Measurements from ENCODE around the gene IL10.

The IL10 gene

GRCh38 chr1:206732992-206733391 is 39.3 kb downstream of the IL10 start:
- no peak for DNase-seq

GRCh38 chr1:206732508-206732907 is 39.8 kb downstream of the IL10 start:
- no peak for DNase-seq

GRCh38 chr1:206729507-206729906 is 42.8 kb downstream of the IL10 start:
- peak; percentile 2 for DNase-seq

- DNase-seq, result peak; percentile 28
These were observed 43.2 kb downstream of the IL10 start for GRCh38 chr1:206729050-206729449.

GRCh38 chr1:206728697-206728987 is 43.7 kb downstream of the IL10 start:
- DNase-seq, result peak; percentile 32

DNA sequence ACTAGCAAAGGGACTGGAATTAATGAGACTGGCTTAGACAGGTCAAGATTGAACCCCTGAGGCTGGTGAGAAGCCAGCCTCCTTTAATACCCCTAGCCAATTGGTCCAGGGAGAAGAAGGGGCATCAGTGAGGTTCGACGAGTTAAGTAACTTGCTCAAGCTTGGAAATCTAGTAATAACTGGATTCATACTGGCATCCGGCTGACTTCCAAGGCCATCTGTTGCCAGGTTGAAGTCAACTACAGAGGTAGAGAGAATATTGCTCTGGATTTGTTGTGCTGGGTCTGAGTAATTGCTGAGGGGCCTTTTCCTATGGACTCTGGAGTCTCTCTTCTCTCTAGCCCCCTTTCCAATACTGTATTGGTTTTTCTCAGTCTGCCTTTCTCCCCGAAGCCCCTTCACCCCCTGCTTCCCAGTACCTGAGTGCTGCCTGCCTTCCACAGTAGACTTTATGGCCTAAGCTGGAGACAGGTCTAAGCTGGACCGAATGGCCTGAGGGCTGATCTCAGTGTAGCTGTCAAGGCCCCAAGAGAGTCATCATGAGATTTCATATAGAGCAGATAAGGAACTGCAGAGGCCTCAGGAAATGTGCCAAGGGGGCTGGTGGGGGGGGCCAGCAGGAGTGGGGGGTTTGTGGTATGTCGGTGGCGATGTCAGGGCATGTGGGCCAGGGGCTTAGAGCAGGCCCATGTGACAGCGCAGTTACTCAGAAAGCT is 44.2 kb downstream of the IL10 start:
- peak; percentile 16 for DNase-seq

DNA sequence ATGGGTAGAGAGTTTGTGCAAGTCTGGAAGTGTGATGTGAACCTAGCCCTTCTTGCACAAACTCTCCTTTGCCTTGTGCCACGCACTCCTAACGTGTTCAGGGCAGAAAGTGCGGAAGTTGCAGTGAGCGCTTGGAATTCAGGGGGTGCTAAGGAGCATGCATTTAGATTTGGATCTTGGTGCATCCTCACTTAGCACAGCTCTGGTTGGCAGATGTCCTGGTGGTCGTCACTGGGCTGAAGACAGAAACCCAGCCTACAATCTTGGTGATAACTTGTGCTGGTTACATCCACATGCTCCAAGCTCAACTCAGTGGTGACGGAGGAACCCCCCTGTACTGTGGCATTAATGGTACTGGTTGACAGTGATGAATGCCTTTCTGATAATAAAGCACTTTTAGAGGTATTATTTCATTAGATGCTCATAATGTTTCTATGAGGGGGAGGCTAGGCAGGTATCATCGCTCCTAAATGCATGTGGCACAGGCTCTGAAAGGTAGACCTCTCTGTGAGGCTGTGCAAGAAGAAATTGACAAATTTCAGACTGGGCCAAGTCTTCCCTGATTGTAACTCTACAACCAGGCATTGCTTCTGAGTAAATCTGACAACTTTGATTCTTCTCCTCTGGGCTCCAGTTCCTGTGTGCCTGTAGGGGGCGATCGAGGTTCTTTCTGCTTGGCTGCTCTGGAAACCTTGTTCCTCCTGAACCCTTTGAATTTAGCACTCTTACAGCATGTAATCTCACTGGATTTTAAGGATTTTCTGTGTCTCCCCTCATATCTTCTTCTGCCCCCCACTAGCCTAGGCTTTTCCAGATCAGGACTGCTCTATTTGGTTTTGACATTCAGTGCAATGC is 47.0 kb downstream of the IL10 start:
- DNase-seq, result peak; percentile 47

- peak; percentile 32 for DNase-seq
These were observed 48.4 kb downstream of the IL10 start for GRCh38 chr1:206723805-206724472.

DNA sequence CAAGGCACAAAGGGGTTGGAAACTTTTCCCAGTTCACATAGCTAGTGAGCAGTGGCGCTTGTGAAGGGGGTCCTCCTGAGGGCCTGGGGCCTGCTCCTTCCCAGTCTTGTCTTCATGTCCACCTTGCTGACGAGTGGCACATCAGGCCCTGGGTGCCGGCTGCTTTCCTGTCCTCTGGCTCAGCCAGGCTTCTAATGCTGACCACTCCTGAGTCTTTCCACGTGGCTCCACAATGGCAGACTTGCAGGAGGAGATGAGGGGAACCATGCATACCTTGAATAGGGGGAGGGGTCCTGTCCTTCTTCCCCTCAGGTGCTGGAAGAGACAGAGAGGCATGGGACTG is 48.9 kb downstream of the IL10 start:
- DNase-seq, result peak; percentile 4

DNA sequence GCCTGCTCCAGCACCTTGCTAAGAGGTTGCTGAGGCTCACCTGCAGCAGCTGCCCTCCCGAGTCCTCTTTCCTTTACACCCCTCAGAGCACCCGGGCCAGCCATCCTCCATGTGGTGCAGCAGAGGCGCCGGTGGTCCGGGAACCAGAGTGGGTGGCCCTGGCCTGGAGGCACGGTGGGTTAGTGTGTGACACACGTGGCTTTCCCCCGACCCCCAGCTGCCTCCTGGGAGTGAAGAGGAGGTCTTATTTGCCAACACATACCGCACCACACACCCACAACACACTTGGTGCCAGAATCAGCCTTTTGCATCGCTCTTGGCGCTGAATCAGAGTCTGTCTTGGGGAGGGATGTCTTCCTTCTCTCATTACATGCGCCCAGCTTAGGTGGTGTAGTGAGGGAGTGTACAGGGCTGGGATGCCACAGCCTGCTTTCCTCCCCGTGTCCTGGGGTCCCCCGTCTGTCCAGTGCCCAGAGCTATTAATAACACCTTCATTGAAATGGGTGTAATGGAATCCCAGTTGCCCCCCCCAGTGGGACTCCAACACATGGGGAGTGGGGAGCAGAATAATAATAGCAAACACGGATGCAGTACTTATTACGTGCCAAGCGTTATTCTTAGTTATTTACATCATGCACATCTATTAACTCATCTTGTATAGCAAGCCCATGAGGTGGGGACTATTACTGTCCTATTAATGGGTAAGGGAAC is 49.4 kb downstream of the IL10 start:
- DNase-seq, result peak; percentile 19

- no peak for DNase-seq
These were observed 50.8 kb downstream of the IL10 start for GRCh38 chr1:206721454-206721853.

- no peak for DNase-seq
These were observed 53.0 kb downstream of the IL10 start for GRCh38 chr1:206719169-206719839.

- no peak for DNase-seq
These were observed 54.7 kb downstream of the IL10 start for GRCh38 chr1:206717674-206717989.
